Activated T-helper 17 cell treated with anti-CD3 and anti-CD28 coated beads, Interleukin-2, amount 50 U/mL, for 72 hours (primary cell): ENCODE measurements around the gene ANKK1. TPM values are rescaled to one million over a fixed set of nuclear protein-coding genes. Genes with fewer than 3 reads are reported as not detected.

Source experiments
- ATAC-seq: fragments of 150-1000 bp; cut with Tn5 transposase; replicated peaks from 2 replicates; pipeline ENCODE4 v1.10.0; 2021; ENCODE audit warnings: mild to moderate bottlenecking, moderate library complexity
- H3K27ac Mint-ChIP-seq: one replicate; pipeline ENCODE4 v1.8.0; 2022; ENCODE audit warnings: mixed read lengths
- H3K27me3 Mint-ChIP-seq: one replicate; pipeline ENCODE4 v1.8.0; 2022; ENCODE audit warnings: mixed read lengths
- H3K36me3 Mint-ChIP-seq: one replicate; pipeline ENCODE4 v1.8.0; 2022; ENCODE audit warnings: low read depth, mild to moderate bottlenecking, mixed read lengths
- H3K4me1 Mint-ChIP-seq: one replicate; pipeline ENCODE4 v1.8.0; 2022; ENCODE audit warnings: mixed read lengths
- H3K4me3 Mint-ChIP-seq: one replicate; pipeline ENCODE4 v1.8.0; 2022; ENCODE audit warnings: mild to moderate bottlenecking, mixed read lengths
- H3K9me3 Mint-ChIP-seq: one replicate; pipeline ENCODE4 v1.8.0; 2022; ENCODE audit warnings: mixed read lengths
- total RNA-seq, 2 donors: library from RNA; stranded (reverse); gene quantifications; one replicate each; pipeline ENCODE4 v1.2.3, GENCODE V29; 2022

ANKK1 gene
- total RNA-seq, 2 donors from 2014 or later: 0.40 to 0.67 TPM

DNA sequence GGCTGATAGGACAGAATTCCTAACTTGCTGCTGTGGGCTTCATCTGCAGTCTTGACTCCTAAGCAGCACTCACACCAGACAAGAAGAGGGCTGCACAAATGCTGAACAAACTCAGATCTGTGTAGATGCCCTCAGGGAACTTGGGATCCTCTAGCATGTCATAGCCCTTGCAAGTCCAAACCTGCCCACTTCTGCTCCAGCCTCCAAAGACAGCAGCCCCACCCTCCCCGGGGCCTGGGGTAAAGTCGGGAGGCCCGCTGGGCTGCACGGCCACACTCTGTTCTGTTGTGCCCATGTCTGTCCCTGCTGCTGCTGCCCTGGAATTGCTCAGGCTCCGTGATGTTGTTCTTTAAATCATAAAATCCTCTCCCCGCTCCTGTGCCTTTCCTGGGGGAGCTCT, 59.4 kb downstream of the ANKK1 start:
- Mint-ChIP-seq H3K4me3 (no peak overlapping the region), H3K4me1 (no peaks in the 10 kb centered on the region), H3K27me3 (peaks cover 10% of the 10 kb centered on the region), H3K9me3 (no peaks in the 10 kb centered on the region), H3K36me3 (no peaks in the 10 kb centered on the region), H3K27ac (no peak overlapping the region)
- ATAC-seq: no peak

DNA sequence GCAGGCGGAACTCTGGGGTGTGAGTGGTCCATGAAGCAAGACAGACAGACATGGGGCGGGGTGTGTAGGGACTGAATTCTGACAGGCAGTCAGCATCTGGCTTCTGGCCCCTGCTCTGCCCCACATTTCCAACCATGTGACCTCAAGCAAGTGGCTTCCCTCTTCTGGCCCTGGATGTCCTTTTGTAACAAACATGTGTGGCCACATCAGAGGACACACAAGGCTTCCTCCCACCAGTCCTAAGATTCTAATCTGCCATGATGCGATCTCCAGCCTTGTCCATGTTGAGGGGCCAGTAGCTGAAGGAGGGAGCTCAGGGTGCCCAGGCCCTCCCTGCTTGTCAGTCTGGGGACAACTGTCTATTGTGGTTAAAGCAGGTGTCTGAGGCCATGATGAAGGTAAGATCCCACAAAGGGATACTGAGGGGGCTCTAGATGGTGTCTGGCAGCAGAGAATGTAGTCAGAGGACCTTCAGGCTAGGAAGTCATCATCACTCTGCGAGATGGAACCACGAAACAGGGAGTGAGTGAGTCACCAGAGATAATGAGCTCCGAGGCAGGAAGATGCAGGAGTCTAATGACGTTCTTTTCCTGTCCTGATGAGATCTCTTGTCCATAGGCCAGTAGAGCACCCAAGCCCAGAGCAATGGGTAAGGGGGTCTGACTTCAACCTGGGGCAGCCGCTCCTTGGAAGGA, 60.2 kb downstream of the ANKK1 start:
- Mint-ChIP-seq H3K27ac (no peak overlapping the region), H3K9me3 (no peaks in the 10 kb centered on the region), H3K27me3 (peaks cover 8% of the 10 kb centered on the region), H3K4me1 (no peaks in the 10 kb centered on the region), H3K4me3 (no peak overlapping the region), H3K36me3 (no peaks in the 10 kb centered on the region)
- ATAC-seq: peak; percentile 66

DNA sequence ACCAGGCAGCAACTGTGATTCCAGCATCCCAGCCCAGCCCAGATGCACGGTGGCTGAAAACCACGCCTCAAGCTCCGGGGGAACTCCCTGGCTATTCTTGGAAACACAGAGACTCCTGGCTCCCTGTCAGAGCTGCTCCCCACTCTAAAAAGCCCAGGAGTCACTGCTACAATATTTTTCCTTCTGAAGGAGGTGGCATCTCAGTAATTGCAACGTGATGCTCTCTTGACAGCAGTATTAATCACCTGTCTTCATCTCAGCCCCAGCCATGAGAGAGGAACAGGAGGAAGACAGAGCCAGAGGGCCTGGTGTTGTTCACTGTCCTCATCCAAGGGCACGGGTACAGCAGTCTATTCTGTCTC, 60.7 kb downstream of the ANKK1 start:
- H3K4me1 Mint-ChIP-seq: no peaks in the 10 kb centered on the region

DNA sequence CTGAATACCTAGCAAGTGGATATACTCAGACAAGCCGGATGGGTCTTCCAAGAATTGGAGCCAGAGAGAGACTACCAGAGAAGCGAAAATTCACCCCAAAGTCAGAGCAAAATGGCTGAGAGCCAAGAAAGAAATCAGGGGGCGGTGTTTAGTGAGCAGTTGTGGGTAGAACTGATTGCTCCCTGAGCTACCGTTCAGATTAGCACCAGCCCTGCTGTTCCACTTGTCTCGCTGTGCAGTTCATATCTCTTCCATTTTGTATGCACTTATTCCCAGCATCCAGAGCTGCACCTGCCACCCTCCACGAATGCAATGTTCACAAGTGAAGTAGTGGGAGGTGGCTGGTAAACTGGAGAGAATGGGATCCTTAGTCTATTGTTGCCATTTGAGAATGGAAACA, 62.2 kb downstream of the ANKK1 start:
- Mint-ChIP-seq H3K27ac (no peak overlapping the region), H3K4me3 (no peak overlapping the region), H3K36me3 (no peaks in the 10 kb centered on the region), H3K4me1 (no peaks in the 10 kb centered on the region), H3K9me3 (no peaks in the 10 kb centered on the region), H3K27me3 (peaks cover 4% of the 10 kb centered on the region)
- no peak for ATAC-seq

More for the DNA sequence above, 60.7 kb downstream of the ANKK1 start:
- Mint-ChIP-seq H3K27ac (no peak overlapping the region), H3K27me3 (peaks cover 6% of the 10 kb centered on the region), H3K36me3 (no peaks in the 10 kb centered on the region), H3K4me3 (no peak overlapping the region), H3K9me3 (no peaks in the 10 kb centered on the region)
- ATAC-seq: peak; percentile 13

Other genes with a start within 250 kb of the ANKK1 start
- 1 to 10 TPM; 8.5 to 9.8 TPM for gene TTC12, start 73.2 kb upstream of the ANKK1 start, total RNA-seq
- under 1 TPM; 0.19 to 0.82 TPM for gene DRD2, start 87.6 kb downstream of the ANKK1 start, total RNA-seq